ENCODE measurements around the gene SLC37A2.
"Not testable (repeated sequence)": the region's sequence is repeated elsewhere in the genome, so short reads cannot be mapped to it uniquely, and the experiment has no call there.

Gene SLC37A2

DNA sequence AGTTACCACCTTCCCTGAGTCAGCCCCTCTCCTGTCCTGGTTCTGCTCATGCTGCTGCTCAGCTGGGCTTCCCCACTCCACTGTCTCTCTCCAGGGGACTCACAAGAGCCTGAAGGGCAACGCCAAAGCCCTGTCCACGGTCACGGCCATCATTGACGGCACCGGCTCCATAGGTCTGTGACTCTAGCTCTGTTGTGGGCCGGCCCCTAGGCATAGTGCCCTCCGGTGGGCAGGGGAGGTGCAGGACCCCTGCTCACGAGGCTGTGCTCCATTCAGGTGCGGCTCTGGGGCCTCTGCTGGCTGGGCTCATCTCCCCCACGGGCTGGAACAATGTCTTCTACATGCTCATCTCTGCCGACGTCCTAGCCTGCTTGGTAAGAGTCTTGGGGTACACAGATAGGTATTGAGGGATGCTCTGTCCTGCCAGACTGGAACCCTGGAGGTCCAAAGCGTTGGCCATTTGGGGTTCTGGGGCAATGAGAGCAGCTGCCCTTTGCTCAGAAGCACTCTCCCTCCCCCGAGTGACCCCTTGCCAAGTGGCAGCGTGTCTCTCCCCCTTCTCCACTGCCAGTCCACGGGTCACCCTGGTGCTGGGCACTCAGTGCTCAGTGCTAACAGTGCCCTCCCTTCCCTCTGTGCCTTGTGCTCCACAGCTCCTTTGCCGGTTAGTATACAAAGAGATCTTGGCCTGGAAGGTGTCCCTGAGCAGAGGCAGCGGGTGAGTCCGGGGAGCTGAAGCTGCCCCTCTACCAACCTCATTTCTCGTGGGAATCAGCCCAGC, 22.4 kb downstream of the SLC37A2 start:
- DNase-seq, result no peak

DNA sequence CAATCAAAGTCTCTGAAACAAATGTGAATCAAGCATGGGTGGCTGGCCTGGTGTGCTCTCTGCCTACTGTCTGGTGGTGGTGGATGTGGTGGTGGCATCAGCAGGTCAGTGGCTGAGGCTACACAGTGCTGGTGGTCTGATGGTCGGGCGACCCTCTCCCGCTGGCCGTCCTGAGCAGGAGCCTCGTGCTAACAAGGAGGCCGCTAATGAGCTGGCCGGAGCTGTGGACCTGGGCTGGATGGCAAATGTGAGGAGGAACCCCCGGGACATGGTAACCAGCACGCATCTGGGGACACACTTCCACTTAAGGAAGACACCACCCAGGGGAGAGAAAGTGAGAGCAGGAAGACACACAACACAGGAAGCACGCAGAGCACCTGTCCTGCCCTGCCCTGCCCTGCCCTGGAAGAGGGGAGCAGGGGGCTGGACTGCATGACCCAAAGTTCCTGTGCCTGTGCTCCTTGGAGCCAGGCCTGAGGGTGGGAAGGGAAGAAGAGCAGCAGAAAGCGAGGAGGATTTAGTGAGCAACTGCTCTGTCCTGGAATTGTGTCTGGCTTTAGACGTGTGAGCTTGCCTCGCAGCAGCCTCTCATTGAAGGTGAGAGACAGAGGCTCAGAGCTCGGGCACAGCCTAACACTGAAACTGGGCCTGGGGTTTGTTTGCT, 23.7 kb downstream of the SLC37A2 start:
- no peak for DNase-seq

DNA sequence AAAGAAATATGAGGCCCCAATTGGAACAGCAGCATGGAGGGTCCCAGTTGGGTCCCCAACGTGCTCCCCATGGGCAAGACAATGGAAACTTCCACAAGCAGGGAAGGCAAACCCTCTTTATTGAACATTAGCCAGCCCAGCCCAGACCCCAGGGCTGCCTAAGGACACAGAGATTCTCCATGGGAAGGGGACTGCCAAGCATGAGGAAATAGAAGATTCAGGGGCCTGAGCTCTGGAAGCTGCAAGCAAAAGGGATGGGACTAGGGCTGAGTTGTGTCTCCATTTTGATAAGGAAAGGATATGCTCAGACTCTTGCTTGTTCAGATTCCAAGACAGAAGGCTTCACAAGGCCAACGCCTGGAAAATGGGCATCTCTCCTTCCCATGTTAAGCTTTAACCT, 25.0 kb downstream of the SLC37A2 start:
- no peak for DNase-seq

DNA sequence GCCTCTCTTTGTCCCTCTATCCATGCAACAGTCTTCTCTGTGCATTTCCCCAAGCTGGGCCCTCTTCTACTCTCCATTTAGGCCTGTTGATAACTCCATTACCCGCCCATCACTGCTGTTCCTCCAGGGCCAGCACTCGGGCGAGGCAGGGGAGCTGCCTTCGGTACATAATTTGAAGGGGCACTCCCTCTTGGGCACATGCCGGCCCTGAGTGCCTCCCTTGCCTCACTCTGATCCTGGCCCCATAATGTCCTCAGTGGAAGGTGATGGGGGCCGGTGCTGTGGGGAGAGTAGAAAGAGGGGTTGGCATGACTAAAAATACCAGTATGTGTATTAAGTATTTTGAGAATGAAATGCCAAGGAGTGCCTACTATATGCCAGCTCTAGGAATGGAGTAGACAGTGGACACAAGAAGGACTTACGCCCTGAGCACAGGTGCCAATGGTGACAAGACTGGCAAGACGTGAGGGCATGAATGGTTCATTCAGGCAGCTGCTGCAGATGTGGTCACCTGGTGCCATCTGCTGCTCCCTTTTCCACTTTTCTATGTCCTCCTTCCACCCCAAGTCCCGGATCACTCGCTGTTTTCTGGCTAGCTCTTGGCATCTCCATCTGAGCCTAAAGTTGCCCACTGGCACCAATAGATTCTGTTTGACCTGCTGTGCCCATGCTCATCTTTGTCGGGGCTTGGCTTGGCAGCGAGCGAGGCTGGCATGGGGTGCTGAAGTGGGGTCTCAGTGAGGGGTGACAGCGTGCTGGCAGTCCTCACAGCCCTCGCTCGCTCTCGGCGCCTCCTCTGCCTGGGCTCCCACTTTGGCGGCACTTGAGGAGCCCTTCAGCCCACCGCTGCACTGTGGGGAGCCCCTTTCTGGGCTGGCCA, 25.7 kb downstream of the SLC37A2 start:
- DNase-seq, result no peak

DNA sequence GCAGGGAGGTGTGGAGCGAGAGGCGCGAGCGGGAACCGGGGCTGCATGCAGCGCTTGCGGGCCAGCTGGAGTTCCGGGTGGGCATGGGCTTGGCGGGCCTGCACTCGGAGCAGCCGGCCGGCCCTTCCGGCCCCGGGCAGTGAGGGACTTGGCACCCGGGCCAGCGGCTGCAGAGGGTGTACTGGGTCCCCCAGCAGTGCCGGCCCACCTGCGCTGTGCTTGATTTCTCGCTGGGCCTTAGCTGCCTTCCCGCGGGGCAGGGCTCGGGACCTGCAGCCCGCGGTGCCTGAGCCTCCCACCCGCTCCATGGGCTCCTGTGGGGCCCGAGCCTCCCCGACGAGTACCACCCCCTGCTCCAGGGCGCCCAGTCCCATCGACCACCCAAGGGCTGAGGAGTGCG, 26.4 kb downstream of the SLC37A2 start:
- not testable (repeated sequence) for DNase-seq

DNA sequence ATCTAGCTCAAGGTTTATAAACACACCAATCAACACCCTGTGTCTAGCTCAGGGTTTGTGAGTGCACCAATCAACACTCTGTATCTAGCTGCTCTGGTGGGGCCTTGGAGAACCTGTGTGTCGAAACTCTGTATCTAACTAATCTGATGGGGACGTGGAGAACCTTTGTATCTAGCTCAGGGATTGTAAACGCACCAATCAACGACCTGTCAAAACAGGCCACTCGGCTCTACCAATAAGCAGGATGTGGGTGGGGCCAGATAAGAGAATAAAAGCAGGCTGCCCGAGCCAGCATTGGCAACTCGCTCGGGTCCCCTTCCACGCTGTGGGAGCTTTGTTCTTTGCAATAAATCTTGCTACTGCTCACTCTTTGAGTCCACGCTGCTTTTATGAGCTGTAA, 27.0 kb downstream of the SLC37A2 start:
- not testable (repeated sequence) for DNase-seq

DNA sequence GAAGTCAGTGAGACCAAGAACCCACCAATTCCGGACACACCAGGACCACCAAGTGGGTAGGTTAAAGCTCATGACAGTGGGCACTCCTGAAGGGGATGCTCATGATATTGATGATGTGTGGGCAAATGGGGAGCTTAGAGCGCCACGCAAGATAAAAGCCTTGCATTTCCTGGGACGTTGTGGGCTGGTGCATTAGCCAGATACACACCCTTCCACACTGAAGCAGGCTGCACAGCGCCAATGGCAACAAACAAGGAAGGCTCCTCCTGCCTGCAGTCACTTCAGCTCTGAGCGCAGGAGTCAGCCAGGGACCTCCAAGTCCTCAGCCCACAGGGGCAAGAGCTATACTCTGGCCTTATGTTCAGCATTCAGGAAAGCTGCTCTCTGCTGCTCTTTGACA, 27.7 kb downstream of the SLC37A2 start:
- no peak for DNase-seq

DNA sequence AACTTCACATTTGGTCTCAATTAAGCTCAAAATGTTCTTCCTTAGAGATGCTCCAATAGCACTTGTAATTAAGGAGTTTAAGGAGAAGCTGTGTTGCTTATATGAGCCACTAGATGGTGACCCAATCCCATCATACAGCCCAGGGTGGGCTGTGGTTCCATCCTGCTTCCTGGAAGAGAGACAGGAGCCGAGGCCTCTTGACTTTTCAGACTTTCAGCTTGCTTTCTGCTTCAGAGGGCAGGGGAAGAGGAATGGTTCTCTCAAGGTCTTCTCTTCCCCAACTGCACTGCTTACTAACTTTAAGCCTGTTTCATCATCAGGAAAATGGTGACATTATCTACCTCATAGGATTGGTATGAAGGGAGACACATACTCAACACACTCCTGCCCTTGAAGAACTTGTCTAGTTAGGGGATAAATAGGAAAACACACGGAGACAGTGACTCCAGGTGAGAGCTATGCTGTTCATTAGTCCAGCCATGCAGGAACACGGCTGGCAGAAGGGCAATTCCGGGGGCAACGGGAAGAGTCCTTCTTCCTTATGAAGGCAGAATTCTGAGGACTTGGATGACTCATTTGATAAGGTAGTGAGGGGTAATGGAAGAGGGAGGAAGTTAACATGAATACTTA, 28.3 kb downstream of the SLC37A2 start:
- no peak for DNase-seq

DNA sequence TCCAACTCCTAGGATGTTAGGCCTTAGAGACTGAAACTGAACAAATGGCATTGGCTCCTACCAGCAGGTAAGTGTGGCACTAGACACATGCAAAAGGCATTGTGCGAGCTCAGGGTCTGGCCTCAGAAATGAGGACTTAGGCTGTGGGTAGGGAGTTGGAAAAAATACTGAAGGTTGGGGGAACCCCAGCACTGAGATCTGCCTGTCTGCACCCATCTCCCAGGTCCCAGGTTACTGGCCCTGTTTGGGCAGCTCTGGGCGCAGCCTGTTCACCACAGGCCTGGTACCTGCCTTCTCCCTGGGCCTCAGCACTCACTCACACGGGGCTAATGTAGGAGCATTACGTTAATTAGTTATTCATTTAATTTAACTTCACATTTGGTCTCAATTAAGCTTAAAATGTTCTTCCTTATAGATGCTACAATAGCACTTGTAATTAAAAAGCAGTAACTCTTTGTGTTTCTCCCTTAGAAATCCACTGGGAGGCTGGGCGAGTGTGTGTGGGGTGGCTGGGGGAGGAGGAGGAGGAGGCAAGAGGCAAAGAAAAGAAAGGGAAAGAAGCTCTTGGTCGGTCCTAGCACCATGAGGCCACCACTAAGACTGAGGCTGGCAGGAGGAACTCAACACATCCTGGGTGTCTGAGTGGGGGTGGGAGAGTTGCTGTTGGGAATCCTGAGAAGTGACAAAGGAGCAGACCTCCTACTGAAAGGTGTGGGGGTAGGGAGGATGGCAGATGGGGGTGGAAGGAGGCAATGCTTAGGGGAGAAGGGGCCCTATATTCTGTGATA, 29.0 kb downstream of the SLC37A2 start:
- DNase-seq, result no peak

DNA sequence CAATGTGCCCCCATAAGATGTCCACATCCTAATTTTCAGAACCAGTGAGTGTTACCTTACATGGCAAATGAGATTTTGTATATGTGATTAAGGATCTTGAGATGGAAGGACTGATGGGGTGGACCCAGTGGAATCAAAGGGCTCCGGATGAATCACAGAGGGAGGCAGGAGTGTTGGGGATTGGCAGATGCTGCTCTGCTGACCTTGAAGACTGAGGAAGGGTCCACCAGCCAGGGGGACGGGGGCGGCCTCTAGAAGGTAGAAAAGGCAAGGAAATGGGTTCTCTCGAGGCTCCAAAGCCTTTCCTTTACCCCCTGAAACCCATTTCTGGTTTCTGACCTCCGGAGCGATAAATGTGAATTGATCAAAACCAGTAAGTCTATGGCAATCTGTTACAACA, 29.6 kb downstream of the SLC37A2 start:
- no peak for DNase-seq

DNA sequence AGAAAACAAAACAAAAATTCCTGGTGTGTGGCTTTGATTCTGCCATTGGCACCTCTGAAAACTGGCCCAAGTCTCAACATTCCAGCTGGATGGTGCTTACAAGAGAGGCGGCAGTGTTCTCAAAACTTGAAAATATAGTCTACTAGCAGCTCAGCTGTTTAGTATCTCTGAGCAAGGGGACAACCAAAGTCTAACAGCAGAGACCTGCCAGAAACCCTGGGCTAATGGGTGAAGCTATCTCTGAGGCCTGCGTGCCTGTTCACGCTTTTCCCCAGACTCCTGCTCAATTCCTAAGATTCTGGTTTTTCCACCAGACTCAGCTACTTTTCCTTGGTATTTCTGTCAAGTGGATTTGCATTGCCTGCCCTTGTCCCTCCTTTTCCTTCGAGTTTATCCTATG, 30.4 kb downstream of the SLC37A2 start:
- no peak for DNase-seq

DNA sequence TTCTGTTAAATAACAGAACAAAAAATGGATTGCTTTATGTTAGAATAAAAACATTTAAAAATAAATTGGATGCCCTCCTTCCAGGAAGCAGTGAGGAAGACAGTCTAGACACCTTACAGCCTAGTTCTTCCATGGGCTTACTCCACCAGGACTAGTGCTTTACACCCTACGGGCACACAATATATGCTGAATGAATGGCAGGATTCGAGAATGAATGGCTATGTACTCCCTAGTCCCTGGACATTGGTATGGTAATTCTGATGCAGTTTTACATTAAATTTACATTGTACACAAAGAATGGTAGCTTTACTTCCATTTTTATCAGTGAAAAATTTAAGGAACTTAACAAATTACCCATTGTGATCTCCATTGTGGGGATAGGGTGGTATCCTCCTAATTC, 31.6 kb downstream of the SLC37A2 start:
- no peak for DNase-seq

DNA sequence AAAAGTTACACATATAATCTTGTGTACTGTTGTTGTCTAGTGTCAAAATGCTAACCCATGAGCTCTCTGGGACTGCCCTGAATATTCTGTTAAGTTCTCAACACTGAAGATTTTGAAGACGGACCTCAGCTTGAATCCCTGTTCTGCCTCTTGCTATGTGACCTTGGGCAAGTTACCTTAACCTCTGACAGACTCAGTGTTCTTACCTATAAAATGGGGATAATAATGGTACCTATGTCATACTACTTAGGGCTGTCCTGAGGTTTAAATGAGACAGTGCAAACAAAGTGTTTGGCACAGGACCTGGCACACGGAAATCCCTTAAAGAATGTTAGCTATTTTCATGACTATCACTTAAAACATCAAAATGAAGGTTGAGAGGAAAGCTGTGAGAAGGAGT, 37.0 kb downstream of the SLC37A2 start:
- no peak for DNase-seq

DNA sequence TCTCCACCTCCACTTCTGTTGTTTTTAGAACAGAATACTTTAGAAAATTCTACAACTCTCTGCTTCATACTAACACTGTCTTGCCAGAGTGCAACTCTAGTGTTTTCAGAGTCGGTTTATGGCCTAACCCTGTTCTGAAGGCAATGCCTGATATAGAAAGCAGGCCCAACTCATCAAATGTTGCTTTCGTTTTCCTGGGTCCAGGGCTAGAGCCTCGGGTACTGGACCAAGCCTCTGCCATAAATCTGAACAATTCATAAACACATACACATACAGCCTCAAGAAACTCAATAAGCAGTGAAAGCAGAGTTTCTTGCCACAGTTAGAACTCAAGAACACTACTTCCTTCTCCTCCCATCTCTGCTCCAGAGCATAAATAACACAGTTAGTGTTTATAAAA, 38.5 kb downstream of the SLC37A2 start:
- no peak for DNase-seq

DNA sequence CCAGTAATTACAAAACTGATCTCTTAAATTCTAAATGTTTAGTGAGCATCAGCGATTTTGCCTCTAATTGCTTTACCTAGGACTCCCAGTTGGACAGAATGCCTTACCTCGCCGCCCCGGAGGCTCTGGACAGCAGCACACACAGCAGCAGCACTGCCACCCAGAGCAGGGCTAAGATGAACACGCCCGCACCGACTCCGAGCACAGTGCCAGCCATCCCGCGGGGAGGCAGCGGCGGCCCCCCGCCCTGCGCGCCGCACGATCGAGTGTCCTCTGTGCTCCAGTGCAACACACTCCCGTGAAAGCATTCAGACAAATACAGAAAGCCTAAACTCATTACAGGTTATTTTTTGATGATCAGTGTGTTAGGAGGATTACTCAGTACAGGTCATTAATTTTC, 38.9 kb downstream of the SLC37A2 start:
- no peak for DNase-seq

DNA sequence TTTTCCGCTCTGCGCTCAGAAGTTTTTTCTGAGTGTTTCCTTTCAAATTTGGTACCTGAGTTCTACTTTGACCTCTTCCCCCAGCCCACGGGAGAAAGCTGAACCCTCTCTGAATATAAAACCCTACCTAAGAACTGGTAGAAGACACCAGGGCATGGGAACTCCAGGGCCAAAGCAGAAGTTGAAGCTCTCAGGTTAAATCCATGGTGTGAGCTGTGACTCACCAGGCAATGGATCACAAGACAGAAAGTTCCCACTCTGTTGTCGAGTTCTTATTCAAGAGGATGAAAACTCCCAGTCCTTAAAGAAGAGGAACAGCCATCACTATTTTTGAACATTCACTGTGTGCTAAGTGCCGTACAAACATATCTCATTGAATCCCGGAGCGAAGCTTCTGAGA, 39.4 kb downstream of the SLC37A2 start:
- DNase-seq, result no peak

DNA sequence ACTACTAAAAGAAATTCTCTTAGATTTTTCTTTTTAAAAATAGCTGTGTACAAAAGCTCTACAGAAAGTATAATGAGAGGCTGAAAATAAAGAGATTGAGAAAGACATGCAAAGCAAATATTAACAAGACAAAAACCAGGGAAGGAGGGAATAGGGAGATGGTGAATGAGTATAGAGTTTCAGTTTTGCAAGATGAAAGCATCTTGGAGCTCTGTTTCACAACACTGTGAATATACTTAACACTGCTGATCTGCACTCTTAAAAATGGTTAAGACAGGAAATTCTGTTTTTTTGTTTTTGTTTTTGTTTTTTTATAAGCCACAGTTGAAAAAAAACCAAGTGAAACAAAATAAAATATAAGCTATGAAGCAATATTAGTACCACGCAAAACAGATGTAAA, 42.8 kb downstream of the SLC37A2 start:
- no peak for DNase-seq

DNA sequence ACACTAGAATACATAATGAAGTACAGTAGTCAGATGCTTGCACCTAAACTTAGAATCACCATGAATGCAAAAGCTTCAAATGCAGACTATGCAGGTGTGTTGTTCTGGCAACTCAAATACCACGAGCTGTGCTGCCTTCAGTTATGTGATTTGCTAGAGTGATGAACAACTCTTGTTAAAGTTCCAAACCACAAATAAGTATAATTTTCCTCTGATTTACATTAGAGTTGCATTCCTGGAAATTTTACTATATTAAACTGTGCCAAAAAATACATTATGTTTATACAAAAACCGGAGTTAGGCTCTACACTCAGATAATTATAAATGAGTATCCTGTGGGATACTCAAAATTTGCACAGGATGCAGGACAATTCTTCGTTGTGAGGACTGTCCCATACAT, 45.4 kb downstream of the SLC37A2 start:
- no peak for DNase-seq

DNA sequence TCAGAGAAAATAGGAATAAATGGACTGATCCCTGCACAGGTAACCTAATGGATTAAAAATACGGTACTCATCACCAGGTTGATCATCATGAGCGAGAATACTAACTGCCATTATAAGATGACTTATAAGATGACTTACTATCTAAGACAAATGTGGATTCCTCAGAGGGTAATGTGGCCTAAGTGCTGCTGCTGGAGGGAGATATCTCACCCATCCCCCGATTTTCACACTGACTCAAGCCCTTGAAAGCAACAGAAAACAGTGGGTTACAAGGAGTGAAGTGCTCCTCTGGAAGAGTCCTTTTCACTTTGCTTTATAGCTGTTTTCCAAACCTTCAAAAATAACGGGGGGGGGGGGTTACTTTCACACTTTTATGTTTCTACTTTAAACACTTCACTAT, 47.4 kb downstream of the SLC37A2 start:
- DNase-seq, result no peak

DNA sequence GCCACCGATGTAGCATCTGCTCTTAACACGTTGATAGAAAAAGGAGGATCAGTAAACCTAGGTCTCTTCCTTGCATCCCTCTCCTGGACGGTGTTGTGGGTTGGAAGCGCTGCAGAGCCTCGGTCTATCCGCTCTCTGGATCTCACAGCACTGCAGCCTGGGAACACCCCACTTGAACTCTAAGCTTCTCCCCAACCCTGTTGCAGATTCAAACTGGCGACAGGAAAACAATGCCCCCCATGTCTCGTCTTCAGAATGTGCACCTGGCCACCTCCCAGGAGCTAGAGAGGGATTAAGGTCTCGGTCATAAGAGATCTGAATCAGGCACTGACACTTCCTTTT, 47.9 kb downstream of the SLC37A2 start:
- DNase-seq, result peak; percentile 24

DNA sequence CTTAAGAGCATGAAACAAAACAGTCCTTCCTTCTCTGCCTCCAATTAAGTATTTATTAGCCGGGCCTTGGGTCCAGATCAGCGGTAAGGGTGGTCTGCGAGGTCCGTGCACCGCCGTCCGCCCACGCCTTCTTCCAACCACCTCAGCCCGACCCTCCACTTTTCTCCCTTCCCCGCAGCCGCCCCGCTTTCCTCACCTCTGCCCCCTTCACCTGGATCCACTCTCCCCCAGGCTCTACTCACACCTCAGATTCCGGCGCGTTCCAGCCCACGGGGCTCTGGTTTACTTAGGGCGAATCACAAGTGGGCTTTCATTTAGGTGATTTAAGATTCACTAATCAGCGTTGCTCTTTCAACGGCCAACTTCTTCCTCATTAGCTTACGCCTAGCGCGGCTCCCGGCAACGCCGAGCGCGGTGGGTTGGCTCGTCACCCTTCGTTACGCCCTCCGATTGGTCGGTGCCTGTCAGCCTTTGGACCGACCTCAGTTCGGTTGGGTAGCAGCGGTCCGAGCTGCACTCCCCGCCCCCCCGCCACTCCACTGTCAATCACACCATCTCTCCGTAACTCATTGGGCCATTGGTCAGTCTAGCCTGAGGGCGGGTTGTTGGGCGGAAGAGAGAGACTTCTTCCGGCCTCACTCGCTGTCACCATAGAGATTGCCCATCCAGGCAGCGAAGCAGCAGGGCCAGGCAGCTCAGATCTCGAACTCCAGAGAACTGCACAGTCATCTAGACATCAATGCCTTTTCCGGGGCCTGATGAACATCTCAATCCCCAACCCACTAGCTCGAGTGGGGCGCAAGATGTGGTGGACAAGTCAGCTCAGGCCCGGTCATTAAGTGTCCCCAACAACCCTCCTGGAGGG, 48.5 kb downstream of the SLC37A2 start, which contains the start of gene TMEM218:
TMEM218 (minus strand) TSS at position 284 of the 865 bp plus-strand sequence. CDS start 9,385 bp downstream, outside the sequence.
- DNase-seq, result peak; percentile 98
